ENCODE data around the gene ITGA11.
"Not testable (repeated sequence)": the region's sequence is repeated elsewhere in the genome, so short reads cannot be mapped to it uniquely, and the experiment has no call there.

Gene ITGA11

DNA sequence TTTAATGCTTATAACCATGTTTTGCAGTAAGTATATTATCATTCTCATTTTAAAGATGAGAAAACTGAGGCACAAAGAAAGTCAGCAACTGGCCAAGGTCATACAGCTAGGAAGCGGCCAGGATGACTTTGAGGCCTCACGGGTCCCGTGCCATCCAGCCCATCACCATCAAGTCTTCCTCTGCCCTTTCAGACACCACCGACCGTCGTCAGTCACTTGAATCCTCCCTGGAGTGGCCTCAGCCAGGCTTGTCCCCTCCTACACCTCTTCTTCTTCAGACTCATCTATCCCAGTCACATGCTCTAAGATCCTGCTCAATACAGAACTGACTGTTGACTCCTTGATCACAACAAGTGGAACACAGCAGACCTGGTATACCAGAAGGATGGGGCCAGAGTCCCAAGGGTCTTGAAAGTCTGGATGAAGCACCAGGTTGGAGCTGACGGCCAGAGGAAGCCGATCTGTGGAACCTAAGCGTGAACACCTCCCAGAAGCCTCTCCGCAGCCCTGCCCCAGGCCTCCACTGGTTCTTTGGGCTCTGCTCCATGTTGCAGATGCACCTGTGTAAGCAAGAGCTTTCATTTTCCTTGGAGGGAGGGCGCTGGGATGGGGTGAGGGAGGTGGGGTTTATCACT is 22.1 kb downstream of the ITGA11 start:
- no peak for DNase-seq (ENCODE audit: low read depth)

DNA sequence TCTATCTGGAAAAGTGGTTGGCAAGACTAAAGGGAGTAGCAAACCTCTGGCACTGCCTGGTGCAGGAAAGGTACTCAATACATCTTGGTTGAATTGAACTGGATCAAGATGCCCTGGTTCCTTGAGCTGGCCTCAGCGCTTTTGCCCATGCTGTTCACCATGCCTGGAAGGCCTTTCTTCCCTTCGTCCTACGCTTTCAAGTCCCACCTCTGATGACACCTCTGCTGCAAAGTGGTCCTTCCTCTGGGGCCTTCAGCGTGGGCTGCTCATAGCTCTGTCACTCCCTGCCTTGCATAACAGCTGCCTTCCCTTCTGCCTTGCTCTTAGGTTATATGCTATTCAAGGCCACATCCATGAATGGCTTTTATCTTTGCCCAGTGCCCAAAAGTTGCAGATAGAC is 23.0 kb downstream of the ITGA11 start:
- no peak for DNase-seq (ENCODE audit: low read depth)

DNA sequence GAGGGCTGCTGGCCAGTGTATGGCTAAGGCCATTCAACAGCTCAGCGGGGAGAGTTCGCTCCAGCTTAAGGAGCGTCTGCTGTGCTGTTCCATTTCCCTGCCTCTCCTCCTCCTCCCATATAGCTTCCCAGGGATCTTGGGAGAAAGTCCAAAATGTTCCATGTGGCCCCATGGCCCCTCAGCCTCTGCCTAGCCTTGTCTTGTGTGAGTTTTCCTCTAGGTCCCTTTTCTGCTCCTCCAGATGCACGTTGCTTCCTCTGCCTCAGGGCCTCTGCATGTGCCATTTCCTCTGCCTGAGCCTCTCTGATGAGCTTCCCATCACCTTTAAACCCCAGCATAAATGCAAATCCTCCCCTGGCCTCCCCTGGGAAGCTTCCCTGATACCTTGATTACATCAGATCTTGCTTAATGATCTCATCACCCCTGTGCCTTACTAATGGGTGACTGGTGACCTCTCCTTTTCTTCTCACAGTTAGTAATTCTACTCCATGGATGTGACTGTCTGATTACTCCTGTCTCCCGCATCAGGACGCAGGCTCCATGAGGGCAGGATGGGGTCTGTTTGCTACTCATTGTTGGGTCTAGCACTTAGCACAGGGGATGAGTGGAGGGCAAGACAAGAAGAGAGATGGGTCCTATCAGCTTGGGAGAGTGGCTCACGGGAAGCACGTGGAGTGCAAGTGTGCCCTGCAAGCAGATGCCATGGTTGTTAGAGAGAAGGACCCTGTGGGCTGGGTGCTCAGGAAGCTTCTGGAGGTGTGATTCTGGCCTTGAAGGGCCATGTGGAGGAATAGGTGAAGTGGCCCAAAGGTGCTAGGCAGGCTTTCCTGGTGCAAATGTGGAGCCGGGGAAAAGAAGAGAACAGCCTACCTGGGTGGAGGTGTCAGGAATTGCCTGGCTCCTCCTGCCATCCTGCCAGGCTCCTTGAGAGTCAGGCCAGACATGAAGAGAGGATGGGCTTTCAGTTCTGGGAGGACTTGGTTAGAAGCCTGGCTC is 23.8 kb downstream of the ITGA11 start:
- DNase-seq (ENCODE audit: low read depth) = no peak

DNA sequence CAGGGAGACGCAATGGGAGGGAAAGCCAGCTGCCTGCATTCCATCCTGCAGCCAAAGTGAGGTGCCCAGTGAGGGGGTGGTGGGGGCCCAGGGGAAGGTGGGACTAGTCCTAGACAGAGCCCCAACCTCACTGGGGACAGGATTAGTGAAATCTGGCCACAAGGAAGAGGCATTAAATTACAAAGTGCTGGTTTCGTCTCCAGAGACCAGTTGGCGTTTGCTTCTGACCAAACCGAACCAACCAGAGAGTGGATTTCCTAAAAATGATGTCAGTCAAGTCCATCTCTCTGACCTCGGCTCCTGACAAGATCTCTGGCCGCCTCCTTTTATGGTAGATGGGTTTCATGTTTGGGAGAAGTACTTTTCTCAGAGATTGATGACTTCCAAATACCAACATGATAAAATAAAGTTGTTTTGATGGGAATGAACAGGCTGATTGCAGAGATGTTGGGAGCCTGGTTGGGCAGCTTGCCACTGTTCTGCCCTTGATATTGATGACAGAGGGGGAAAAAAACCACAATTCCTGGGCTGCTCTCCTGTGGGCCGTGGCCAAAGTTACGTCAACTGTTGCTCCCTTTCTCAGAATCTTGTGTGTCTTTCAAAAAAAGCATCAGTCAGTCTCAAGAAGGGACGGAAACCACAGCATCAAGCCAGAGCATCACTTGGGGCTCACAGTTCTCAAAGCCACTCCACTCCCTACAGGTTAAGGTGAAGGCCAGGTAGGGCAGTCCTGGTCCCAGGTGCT is 24.6 kb downstream of the ITGA11 start:
- DNase-seq (ENCODE audit: low read depth) = no peak

DNA sequence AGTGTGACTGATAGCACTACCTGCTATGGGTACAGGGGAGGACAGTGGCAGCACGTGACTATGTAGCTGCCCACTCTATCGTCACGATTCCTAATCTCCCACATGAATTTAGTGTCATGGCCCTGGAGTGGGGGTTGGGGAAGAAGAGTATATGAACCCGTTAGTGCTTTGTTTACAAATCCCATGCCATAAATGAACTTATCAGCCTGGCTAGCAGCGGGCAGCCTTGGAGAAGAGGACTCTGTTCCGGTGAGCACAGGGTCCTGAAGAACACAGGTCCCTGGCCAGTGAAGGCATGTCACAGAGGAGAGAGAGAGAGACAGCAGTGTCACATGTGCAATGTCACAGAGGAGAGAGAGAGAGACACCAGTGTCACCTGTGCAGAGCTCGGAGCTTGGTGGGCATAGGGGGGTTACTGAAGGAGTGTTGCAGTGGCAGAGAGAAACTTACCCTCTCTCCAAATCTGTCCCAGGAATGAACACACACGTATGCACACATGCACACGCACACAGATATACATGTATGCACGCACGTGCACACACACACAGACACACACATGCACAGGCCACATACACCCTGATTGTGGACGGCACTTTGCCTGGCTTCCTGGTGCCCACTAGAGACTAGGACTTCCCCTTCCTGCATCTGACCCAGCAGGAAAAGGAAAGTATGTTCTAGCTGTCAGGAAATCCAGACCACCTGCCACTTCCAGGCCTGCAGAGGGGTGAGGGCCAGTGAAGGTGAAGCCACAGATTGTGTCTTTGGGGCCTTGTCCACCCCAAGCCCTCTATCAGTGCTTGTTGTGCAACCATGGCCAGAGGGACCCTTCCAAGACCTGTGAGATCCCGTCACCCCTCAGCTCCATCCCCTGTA is 26.3 kb downstream of the ITGA11 start:
- DNase-seq (ENCODE audit: low read depth) = no peak

DNA sequence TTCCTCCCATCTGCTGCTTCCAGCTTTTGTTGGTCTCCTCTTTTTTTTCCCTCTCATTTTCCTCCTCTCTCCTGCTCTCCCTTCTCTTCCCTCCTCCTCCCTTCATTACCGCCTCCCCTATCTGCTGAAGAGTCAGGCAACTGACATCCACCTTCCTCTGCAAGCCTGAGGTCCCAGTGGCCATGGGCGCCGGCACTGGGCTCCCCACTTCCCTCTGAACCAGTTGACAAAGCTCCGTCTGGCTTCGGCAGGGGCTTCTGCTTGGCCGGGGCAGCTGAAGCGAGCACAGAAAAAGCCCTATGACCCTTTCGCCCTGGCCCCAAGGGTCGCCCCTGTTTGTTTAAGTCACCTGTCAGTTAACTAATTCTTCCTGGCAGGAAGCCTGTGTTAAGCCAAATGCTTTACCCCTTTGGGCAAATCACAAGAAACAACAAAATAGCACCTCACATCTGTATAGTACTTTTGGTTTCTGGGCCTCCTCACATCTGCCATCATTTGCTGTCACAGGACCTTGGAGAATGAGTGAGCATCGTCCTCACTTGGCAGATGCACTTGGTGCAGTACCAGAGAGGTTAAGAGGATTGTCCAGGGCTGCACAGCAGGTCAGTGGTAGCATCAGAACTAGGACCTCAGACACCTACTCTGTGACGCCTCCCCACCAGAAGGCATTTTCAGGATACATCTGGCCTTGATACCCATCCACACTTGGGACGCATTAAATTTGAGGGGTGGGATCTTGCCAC is 27.7 kb downstream of the ITGA11 start:
- DNase-seq (ENCODE audit: low read depth) = no peak

DNA sequence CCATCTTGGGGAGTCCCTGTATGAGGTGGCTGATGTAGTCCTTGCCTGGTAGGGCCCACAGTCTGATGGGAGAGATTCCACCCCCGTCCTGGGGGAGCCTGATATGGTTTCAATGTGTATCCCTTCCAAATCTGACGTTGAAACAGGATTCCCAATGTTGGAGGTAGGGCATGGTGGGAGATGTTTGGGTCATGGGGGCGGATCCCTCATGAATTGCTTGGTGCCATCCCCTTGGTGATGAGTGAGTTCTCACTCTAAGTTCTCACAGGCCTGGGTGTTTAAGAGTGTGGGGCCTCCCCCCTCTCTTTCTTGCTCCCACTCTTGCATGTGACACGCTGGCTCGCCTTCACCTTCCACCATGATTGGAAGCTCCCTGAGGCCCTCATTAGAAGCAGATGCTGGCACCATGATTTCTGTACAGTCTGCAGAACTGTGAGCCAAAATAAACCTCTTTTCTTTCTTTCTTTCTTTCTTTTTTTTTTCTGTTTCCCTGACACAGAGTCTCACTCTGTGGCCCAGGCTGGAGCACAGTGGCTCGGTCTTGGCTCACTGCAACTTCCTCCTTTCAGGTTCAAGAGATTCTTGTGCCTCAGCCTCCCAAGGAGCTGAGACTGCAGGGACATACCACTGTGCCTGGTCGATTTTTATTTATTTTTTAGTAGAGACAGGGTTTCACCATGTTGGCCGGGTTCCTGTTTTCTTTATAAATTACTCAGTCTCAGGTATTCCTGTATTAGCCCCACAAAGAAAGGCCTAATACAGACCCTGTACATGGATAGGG is 28.6 kb downstream of the ITGA11 start:
- DNase-seq (ENCODE audit: low read depth) = no peak

DNA sequence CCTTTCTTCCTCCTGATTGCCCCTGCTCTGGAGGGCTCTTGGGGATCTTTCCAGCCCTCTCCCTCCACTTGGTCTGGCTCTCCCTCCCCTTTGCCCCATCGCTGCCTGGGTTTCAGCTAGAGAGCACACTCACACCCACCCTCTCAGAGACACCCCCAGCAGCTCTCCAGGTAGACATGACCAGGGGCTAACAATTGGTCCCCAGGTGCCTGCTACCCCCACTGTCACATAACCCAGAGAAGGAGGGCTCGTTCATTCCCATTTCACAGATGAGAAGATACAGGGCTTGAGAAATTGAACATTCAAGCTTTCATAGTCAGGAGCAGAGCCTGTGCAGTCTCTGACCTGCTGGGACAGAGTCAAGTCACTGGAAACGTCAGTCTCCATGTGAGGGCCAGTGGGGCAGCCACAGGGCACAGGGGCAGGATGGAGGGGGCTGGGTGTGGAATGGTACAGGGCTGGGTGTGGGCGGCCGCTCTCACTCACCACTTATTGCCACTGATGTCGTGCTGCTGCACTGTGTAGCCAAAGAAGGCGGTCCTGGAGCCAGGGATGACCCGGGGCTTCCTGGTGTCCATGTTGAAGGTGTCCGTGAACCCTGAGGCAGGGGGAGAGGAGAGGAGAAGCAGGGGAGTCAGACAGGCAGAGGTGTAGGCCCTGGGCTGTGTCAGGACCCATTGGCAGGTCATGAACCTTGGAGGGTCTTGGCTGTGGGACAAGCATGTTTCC is 29.4 kb downstream of the ITGA11 start:
- DNase-seq (ENCODE audit: low read depth) = no peak

DNA sequence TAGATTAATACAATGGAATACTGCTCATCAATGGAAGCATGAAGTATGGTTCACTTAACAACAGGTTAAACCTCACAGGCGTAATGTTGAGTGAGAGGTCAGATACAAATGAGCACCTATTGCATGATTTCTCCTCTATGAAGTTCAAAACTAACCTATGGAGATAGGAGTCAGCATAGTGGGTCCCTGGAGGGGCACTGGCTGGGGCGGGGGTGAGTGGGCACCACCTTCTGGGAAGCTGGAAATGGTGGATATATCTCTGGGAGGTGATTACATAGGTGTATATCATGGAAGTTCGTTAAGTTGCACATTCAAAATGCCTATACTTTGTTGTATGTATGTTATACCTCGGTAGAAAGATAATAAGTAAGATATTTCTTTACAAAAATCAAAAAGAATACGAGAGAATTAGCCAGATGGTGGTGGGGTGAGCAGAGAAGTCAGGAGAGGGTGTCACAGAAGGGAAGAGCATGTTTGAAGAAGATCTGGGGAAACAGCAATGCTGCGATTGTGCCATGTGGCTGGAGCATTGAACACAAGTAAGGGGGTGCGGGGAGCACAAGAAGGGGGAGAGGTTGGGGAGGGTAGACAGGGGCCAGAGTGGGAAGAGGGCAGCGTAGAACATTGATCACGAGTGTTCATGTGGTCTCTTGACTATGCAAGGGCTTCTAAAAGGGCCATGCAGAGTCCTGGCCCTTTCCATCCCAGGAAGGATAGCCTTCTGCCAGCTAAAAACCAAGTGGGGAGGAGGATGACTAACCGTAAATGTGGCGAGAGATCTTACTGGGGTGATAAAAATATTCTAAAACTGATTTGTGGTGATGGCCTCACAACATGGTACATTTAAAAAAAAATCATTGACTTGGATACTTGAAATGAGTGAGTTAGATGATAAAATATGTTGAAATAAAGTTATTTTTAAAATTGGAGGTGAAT is 30.2 kb downstream of the ITGA11 start:
- DNase-seq (ENCODE audit: low read depth) = no peak

DNA sequence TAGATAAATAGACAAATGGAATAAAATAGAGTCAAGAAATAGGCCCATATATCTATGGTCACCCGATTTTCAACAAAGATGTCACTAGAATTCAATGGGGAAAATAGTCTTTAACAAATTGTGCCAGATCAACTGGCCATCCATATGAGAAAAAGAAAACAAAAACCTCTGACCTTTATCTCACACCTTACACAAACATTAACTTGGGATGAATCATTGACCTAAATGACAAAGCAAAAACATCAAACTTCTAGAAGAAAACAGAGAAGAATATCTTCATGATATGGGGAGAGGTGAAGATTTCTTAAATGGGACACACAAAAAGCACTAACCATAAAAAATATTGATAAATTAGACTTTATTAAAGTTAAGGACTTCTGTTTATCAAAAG is 31.9 kb downstream of the ITGA11 start:
- no peak for DNase-seq (ENCODE audit: low read depth)

DNA sequence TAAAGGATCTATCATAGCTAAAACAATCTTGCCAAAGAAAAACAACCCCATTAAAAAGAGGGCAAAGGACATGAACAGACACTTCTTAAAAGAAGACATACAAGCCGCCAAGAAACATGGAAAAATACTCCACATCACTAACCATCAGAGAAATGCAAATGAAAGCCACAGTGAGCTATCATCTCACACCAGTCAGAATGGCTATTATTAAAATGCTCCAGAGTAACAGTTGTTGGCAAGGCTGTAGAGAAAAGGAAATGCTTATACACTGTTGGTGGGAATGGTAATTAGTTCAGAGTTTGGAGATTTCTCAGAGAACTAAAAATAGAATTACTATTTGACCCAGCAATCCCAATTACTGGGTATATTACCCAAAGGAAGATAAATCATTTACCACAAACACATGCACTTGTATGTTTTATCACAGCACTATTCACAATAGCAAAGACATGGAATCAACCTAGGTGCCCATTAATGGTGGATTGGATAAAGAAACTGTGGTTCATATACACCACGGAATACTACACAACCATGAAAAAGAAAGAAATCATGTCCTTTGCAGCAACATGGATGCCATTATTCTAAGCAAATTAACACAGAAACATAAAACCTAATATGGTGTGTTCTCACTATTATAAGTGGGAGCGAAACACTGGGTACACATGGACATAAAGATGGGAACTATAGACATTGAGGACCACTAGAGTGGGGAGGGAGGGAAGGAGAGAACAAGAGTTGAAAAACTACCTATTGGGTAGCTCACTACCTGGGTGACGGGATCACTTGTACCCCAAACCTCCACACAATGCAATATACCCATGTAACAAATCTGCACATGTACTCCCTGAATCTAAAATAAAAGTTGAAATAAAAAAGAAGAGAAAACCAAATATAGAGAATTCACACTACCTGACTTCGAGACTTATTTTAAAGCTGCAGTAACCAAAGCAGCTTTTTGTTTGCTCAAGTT is 32.6 kb downstream of the ITGA11 start:
- no peak for DNase-seq (ENCODE audit: low read depth)

DNA sequence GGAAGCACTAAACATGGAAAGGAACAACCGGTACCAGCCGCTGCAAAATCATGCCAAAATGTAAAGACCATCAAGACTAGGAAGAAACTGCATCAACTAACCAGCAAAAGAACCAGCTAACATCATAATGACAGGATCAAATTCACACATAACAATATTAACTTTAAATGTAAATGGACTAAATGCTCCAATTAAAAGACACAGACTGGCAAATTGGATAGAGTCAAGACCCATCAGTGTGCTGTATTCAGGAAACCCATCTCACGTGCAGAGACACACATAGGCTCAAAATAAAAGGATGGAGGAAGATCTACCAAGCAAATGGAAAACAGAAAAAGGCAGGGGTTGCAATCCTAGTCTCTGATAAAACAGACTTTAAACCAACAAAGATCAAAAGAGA is 34.0 kb downstream of the ITGA11 start:
- not testable (repeated sequence) for DNase-seq (ENCODE audit: low read depth)

DNA sequence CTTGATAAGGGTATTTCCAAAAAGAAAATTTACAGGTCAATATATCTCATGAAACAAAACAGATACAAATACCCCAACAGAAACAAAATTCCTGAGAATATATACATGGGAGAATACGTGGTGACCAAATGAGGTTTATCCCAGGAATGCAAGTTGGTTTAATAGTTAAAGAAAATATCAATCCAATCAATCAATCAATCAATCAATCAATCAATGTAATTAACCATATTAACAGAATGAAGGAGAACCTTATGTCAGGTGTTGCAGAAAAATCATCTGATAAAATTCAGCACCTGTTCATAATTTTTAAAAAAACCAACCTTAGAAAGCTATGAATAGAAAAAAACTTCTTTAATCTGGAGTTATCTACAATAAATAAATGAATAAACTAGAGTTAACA is 35.9 kb downstream of the ITGA11 start:
- no peak for DNase-seq (ENCODE audit: low read depth)

DNA sequence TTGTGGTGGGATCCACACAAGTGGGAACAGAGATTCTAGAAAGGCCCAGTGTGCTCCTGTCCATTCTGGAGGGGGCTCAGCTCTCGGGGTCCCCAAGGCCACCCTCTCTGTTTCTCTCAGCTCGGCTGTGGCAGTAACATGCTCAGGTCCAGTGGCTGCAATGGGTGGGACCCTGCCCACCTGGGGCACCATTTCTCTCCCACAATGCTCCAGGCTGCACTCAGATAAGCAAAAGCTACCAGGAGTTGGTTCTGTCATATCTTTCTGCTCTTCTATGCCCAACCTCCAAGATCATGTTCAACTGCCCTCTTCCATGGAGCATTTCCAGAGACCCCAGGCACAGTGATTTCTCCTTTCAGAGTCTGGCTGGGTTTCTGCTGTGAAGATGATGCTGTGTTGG is 40.8 kb downstream of the ITGA11 start:
- DNase-seq (ENCODE audit: low read depth) = no peak

DNA sequence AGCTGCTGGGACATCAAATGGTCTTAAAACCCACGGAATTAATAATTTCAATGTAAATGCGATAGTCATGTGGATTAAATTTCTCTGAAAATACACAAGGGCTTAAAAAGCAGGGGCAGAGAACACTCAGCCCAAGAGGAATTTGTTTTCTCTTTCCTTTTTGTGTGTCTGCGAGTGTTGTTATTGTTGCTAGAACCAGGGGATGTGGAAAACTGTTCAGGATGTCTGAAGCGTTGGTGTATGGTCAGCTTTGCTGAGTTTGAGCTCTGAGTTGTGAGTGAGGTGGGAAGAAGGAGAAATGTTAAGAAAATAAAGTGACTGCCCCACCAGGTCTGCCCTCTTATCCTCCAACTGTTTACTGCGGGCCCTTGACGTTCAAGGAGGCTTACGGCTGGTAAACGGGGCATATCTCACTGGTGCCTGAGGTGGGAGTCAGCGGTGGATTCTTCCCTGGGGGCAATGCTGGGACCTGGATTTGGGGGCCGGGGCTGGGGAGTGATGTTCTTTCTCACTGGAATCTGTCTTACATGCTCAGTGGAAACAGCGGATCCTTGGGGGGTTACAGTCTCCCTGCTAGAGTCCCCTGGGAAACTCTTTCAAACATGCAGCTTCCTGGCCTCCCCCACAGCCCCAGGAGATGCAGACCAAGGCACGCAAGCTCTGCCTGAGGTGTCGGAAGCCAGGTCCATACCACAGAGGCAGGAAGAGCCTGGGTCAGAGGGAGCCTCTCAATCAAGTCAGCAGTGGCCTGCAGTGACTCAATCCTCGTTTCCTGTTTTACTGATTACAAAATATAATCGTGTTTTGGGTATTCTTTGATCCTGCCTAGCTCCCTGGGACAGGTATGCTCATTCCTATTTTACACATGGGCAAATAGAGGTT is 41.8 kb downstream of the ITGA11 start:
- no peak for DNase-seq (ENCODE audit: low read depth)

Data from non-pigmented ciliary epithelial cell (primary cell).